Putamen (tissue), 1 donor: ENCODE results near the gene LY6G5B.

Experiments used
- DNase-seq: peaks from one replicate; pipeline ENCODE4 v3.0.0-alpha.2; 2016; ENCODE audit warnings: low spot score

The LY6G5B gene

GRCh38 chr6:31663126-31663960, 6.4 kb upstream of the LY6G5B start:
- no peak for DNase-seq

- no peak for DNase-seq
Observed at GRCh38 chr6:31663961-31664789, 5.6 kb upstream of the LY6G5B start.

- DNase-seq: peak; percentile 95
Observed at GRCh38 chr6:31664790-31665500, 4.8 kb upstream of the LY6G5B start, which contains the start of gene GPANK1. Gene GPANK1, minus strand, starts transcription at chr6:31664997. Its CDS starts 519 bp downstream, at chr6:31664478.

GRCh38 chr6:31665501-31666336, 4.1 kb upstream of the LY6G5B start, which contains the start of gene CSNK2B:
Gene CSNK2B, plus strand, starts transcription at chr6:31666080. Its CDS starts 752 bp downstream, at chr6:31666832.
- DNase-seq: peak; percentile 99

- DNase-seq: no peak
Observed at GRCh38 chr6:31666337-31666965, 3.3 kb upstream of the LY6G5B start.

- no peak for DNase-seq
Observed at GRCh38 chr6:31676322-31676903, 6.6 kb downstream of the LY6G5B start.

GRCh38 chr6:31676904-31677303, 7.1 kb downstream of the LY6G5B start:
- DNase-seq: no peak

- no peak for DNase-seq
Observed at GRCh38 chr6:31677955-31678354, 8.2 kb downstream of the LY6G5B start.

- DNase-seq: peak; percentile 68
Observed at GRCh38 chr6:31680226-31681134, 10.7 kb downstream of the LY6G5B start, which contains the start of gene LY6G5C. Gene LY6G5C, minus strand, starts transcription at chr6:31681067. Its CDS starts 694 bp downstream, at chr6:31680373.

- DNase-seq: no peak
Observed at GRCh38 chr6:31681135-31681671, 11.4 kb downstream of the LY6G5B start.

GRCh38 chr6:31683591-31683990, 13.8 kb downstream of the LY6G5B start:
- DNase-seq: no peak

GRCh38 chr6:31686483-31686882, 16.7 kb downstream of the LY6G5B start:
- no peak for DNase-seq

GRCh38 chr6:31687321-31687720, 17.5 kb downstream of the LY6G5B start:
- DNase-seq: no peak

- DNase-seq: no peak
Observed at GRCh38 chr6:31687860-31688693, 18.3 kb downstream of the LY6G5B start.

- DNase-seq: no peak
Observed at GRCh38 chr6:31689249-31690110, 19.7 kb downstream of the LY6G5B start.

- peak; percentile 45 for DNase-seq
Observed at GRCh38 chr6:31690231-31691077, 20.7 kb downstream of the LY6G5B start.
